Hepatocyte (in vitro differentiated cells): Measurements from ENCODE around the gene DKK3. TPM values are rescaled to one million over a fixed set of nuclear protein-coding genes. Genes with fewer than 3 reads are reported as not detected.

Experiments
- DNase-seq: peaks from one replicate; pipeline ENCODE4 v3.0.0-alpha.2; 2016; ENCODE audit warnings: low spot score
- H2AFZ ChIP-seq: fragments of 200-600 bp; sonication (generic); 2 replicates; pipeline ENCODE4 v1.6.0; 2016; ENCODE audit warnings: antibody characterized with exemption, mild to moderate bottlenecking
- H3K27ac ChIP-seq: fragments of 200-600 bp; sonication (generic); 2 replicates; pipeline ENCODE4 v1.5.1; 2016; ENCODE audit warnings: mild to moderate bottlenecking
- H3K27me3 ChIP-seq: fragments of 200-600 bp; sonication (generic); 2 replicates; pipeline ENCODE4 v1.6.1; 2016
- H3K36me3 ChIP-seq: fragments of 200-600 bp; sonication (generic); replicated peaks from 2 replicates; pipeline ENCODE4 v1.5.1; 2016; ENCODE audit warnings: low read depth; ENCODE audit not compliant: insufficient read depth
- H3K4me1 ChIP-seq: fragments of 200-600 bp; sonication (generic); 2 replicates; pipeline ENCODE4 v1.5.1; 2016; ENCODE audit warnings: mild to moderate bottlenecking, moderate library complexity; ENCODE audit not compliant: insufficient read depth
- H3K4me2 ChIP-seq: fragments of 200-600 bp; sonication (generic); 2 replicates; pipeline ENCODE4 v1.6.0; 2016
- H3K4me3 ChIP-seq: fragments of 200-600 bp; sonication (generic); 2 replicates; pipeline ENCODE4 v1.5.1; 2016; ENCODE audit warnings: mild to moderate bottlenecking
- H3K79me2 ChIP-seq: fragments of 200-600 bp; sonication (generic); 2 replicates; pipeline ENCODE4 v1.6.0; 2017; ENCODE audit warnings: mild to moderate bottlenecking
- H3K9me2 ChIP-seq: fragments of 200-600 bp; sonication (generic); replicated peaks from 2 replicates; pipeline ENCODE4 v1.6.0; 2017; ENCODE audit warnings: mild to moderate bottlenecking; ENCODE audit not compliant: insufficient read depth
- H3K9me3 ChIP-seq: fragments of 200-600 bp; sonication (generic); 2 replicates; pipeline ENCODE4 v1.5.1; 2016; ENCODE audit warnings: low read depth, mild to moderate bottlenecking
- H4K20me1 ChIP-seq: fragments of 200-600 bp; sonication (generic); 2 replicates; pipeline ENCODE4 v1.6.0; 2016; ENCODE audit warnings: mild to moderate bottlenecking; ENCODE audit not compliant: insufficient read depth, poor library complexity, severe bottlenecking
- CTCF ChIP-seq: fragments of 200-600 bp; sonication (generic); IDR thresholded peaks from 2 replicates; pipeline ENCODE4 v1.5.1; 2016; ENCODE audit warnings: antibody characterized with exemption, mild to moderate bottlenecking; ENCODE audit not compliant: poor library complexity
- EZH2 ChIP-seq: fragments of 200-600 bp; sonication (generic); IDR thresholded peaks from 2 replicates; pipeline ENCODE4 v1.6.1; 2016; ENCODE audit warnings: antibody characterized with exemption, mild to moderate bottlenecking, borderline replicate concordance
- EZH2phosphoT487 ChIP-seq: fragments of 200-600 bp; sonication (generic); IDR thresholded peaks from one replicate; pipeline ENCODE4 v1.6.1; 2018; ENCODE audit warnings: antibody characterized with exemption, mild to moderate bottlenecking, low read depth, moderate library complexity; ENCODE audit not compliant: unreplicated experiment, severe bottlenecking
- WGBS: methylation state at CpG from one replicate; pipeline ENCODE4 v1.1.6; 2016; ENCODE audit warnings: low lambda C conversion rate; ENCODE audit errors: missing lambda C conversion rate; 5-methylcytosine and 5-hydroxymethylcytosine counted together
- polyA plus RNA-seq: library from polyadenylated mRNA; unstranded; fragments of >200 nt; fragmentation: Nextera tagmentation; extraction: Ambion mirVana; gene quantifications from 2 replicates; pipeline ENCODE4 v1.2.1, GENCODE V29; 2016
- total RNA-seq: library from RNA; depleted of rRNA; stranded (reverse); fragments of >200 nt; gene quantifications from 2 replicates; pipeline ENCODE4 v1.2.3, GENCODE V29; 2014

Gene DKK3
- total and polyA plus RNA-seq, 2 experiments from 2014 or later: 64.3 to 71.3 TPM

GRCh38 chr11:11979488-11980117 lies 28.8 kb downstream of the DKK3 start:
- H3K9me2 ChIP-seq: no peaks in the 10 kb centered on the region
- peaks cover 35% of the 10 kb centered on the region for H3K4me1 ChIP-seq
- DNase-seq: peak; percentile 76
- no peaks in the 10 kb centered on the region for H3K36me3 ChIP-seq
- H2AFZ ChIP-seq: no peak overlapping the region
- H3K4me2 ChIP-seq: peak overlapping the region; percentile 33
- H3K79me2 ChIP-seq: no peaks in the 10 kb centered on the region
- TF ChIP-seq EZH2 (no peak), EZH2phosphoT487 (no peak), CTCF (no peak)
- no peak overlapping the region for H3K4me3 ChIP-seq
- WGBS: 40% methylated on average over 8 of the region's 8 CpGs
- H3K27ac ChIP-seq: peak overlapping the region; percentile 94
- H3K27me3 ChIP-seq: no peaks in the 10 kb centered on the region
- H3K9me3 ChIP-seq: no peaks in the 10 kb centered on the region
- no peaks in the 10 kb centered on the region for H4K20me1 ChIP-seq

- DNase-seq: no peak
- Histone ChIP-seq H3K27me3 (no peaks in the 10 kb centered on the region), H3K4me3 (no peak overlapping the region), H3K9me2 (no peaks in the 10 kb centered on the region), H3K4me2 (peak overlapping the region; percentile 33), H3K36me3 (no peaks in the 10 kb centered on the region), H2AFZ (no peak overlapping the region), H3K79me2 (no peaks in the 10 kb centered on the region), H4K20me1 (no peaks in the 10 kb centered on the region), H3K9me3 (no peaks in the 10 kb centered on the region), H3K4me1 (peaks cover 36% of the 10 kb centered on the region), H3K27ac (peak overlapping the region; percentile 94)
- no peak for TF ChIP-seq EZH2phosphoT487
- TF ChIP-seq CTCF: no peak
- TF ChIP-seq EZH2: no peak
- WGBS: 78% methylated on average over 13 of the region's 13 CpGs
These were observed 29.5 kb downstream of the DKK3 start for GRCh38 chr11:11978792-11979487.

GRCh38 chr11:11978098-11978637 lies 30.3 kb downstream of the DKK3 start:
- no peaks in the 10 kb centered on the region for H3K79me2 ChIP-seq
- no peaks in the 10 kb centered on the region for H3K9me2 ChIP-seq
- H2AFZ ChIP-seq: no peak overlapping the region
- H3K27ac ChIP-seq: no peak overlapping the region
- no peak overlapping the region for H3K4me2 ChIP-seq
- H3K9me3 ChIP-seq: no peaks in the 10 kb centered on the region
- no peak overlapping the region for H3K4me3 ChIP-seq
- H3K27me3 ChIP-seq: no peaks in the 10 kb centered on the region
- H3K36me3 ChIP-seq: no peaks in the 10 kb centered on the region
- peaks cover 42% of the 10 kb centered on the region for H3K4me1 ChIP-seq
- no peak for DNase-seq
- no peaks in the 10 kb centered on the region for H4K20me1 ChIP-seq
- no peak for TF ChIP-seq CTCF
- no peak for TF ChIP-seq EZH2phosphoT487
- no peak for TF ChIP-seq EZH2
- whole genome bisulfite sequencing: 96% methylated on average over 4 of the region's 4 CpGs
